GM19455 (cell line): ENCODE measurements around the gene SMOC2.

ENCODE experiments used
- ATAC-seq: cut with Tn5 transposase; IDR thresholded peaks from one replicate; pipeline ENCODE4 v1.9.1; 2021; ENCODE audit not compliant: unreplicated experiment

SMOC2 gene

DNA sequence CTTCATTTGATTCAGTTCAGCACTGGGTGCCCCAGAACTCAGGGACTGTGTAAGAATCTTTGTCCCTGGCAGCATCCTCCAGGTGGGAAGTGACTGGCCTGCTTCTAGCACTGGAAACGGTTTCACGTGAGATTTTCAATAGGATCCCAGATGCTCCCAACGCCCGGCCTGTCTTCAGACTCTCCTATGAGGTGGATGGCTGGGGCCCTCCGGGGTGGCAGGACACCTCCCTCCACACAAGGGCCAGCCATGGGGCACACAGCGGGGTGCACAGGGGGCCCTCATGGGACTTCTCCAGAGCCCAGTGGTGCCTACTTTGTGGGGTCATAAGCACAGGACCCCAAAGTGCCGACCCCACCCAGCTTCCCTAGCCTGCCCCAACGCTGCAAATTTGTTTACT lies 72.8 kb downstream of the SMOC2 start:
- no peak for ATAC-seq

DNA sequence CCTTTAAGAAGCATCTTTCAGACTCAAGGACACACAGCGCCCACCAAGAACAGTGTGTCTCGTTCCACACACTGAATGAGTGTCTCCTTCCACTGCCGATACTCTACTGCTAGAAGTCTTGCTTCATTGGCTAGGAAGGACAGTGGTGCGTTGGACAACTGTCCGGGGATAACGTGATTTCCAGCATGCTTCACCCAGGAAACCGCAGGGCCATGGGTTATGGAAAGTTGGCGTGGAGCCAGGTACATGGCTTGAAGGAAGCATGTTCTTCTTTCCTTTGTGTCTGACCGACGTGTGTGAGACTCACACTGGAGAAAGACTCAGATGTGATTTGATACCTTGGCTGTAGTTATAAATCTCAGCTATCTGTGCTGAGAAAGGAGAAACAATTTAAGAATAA lies 73.2 kb downstream of the SMOC2 start:
- no peak for ATAC-seq

DNA sequence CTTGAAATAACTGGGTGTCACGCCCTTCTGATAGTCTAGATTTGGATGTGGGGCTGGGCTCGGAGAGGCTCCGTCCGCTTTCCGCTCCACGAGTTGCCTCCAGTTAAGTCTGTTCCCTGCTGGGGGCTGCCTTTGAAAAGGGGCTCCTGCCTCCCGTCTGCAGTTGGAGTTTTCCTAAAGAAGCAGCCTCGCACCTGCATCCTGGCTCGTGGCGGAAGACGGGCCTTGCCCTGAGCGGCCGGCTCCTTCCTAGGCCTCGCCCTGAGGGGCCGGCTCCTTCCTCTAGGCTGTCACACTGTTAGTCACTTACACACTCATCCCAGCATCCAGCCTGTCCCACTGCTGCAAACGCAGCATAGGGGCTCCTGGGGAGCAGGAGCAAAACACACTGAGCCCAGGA lies 74.4 kb downstream of the SMOC2 start:
- no peak for ATAC-seq

DNA sequence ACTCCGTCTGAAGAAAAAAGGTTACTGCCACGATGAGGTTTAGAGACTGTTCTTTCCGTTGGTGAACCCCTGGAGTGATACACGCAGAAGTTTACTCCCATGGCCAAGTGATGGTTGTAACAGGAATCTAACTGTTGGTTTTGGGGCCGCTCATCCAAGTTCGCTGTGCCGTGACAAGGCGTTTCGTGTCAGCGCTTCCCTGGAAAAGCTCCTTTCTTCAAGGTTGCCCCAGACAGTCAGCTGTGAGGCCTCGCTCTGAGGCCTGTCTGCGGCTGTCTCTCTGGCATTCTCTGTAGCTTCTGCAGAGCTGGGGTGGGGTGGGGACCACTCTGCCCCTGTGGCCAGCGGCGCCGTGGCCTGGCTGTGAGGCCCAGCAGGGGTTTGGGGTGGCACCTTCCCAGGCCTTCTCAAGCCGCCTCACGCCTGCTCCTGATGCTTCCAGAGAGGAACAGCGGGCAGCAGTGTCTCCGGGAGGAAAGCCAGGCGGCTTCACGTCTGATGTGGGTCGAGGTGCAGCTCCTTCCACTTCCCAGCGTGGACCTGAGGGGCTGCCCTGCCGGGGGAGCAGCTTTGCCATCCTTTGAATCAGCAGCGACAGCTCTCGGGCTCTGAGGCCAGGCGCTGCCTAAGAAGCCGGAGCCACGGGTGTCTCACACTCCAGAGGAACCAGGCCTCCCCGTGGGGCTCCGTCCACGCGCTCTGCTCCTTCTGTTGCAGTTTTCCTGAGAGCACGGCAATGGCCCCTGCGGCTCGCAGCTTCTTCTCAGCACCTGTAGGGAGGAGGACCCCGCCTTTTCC lies 76.2 kb downstream of the SMOC2 start:
- no peak for ATAC-seq

DNA sequence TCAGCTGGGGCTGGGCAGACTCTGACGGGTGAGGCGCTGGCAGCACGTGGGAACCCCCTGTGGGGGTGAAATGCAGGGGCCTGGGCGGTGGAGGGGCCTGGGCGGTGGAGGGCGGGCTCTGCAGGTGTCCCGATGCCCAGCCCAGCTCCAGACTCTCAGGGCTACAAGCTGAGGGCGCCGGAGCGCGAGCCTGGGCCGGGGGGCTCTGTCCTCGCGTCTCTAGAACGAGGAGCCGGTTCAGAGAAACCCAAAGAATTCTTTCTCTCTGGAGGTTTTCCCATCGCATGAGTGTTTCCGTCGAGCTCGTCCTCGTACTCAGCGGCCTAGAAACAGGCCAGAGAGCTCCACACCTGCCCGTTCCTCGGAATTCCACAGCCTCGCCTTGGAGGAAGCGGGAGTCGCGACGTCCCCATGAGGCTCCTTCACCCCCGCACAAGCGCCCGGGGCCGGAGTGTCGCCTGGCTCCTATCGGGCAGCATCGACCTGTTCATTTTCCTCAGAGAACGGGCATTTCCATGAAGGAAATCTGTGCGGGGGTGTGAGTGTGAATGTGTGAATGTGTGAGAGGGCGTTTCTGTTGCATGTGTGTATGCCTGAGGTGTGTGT lies 76.9 kb downstream of the SMOC2 start:
- ATAC-seq: no peak

DNA sequence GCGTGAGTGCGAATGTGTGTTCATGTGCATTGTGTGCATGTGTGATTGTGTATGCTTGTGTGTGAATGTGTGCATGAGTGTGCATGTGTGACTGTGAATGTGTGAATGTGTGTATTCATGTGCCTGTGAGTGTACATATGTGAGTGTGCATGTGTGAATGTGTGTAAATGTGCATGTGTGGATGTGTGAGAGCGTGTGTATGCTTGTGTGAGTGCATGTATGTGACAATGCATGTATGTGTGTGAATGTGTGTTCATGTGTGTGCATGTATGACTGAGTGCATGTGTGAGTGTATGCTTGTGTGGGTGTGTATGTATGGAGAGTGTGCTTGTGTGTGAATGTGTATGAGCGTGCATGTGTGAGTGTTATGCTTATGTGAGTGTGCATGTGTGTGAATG lies 77.4 kb downstream of the SMOC2 start:
- no peak for ATAC-seq

DNA sequence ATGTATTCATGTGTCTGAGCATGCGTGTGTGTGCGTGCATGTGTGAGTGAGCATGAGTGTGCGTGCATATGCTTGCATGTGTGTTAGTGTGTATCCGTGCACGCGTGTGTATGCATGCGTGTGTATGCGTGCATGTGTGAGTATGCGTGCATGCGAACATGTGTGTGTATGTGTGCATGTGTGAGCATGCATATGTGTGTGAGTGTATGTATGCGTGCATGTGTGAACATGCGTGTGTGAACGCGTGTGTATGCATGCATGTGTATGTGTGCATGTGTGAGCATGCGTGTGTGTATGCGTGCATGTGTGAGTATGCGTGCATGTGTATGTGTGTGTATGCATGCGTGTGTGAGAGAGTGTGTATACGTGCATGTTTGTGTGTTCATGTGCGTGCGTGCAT lies 77.9 kb downstream of the SMOC2 start:
- no peak for ATAC-seq

DNA sequence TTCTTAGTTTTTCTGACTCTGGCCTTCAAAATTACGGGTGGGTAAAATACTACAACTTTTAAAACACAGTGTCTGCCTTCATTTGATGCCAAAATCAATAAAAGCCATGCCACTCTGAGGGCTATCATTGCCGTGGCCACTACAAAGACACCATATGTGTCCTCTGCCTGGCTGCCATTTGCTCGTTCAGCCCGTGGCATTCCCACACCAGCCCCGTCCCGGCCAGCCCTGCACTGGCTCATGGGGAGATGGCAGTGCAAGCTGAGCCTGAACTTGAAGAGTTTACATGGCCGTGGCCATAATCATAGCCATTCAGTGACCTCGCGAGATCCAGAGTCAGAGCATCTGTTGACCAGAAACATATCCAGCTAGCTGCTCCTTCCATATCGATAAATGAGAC lies 79.2 kb downstream of the SMOC2 start:
- no peak for ATAC-seq

DNA sequence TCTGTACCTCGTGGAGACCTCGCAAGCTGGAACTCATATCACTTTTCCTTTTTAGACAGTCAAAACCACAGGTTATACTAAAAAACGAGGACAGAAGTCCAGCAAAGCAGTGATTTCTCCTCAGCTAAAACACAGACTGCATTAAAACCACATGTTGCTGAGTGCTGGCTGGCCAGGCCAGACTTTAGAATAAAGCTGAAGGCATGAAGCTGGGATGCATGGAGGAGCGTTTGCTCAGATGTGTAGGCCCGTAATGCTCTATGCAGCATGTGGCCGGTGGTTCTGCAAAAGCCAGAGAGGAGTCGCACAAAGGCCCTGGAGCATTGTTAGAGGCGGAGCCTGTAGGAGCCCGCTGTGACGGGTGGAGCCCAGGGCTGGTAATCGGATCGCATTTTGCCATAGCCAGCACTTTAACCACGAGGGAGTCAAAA lies 83.6 kb downstream of the SMOC2 start:
- ATAC-seq: no peak

DNA sequence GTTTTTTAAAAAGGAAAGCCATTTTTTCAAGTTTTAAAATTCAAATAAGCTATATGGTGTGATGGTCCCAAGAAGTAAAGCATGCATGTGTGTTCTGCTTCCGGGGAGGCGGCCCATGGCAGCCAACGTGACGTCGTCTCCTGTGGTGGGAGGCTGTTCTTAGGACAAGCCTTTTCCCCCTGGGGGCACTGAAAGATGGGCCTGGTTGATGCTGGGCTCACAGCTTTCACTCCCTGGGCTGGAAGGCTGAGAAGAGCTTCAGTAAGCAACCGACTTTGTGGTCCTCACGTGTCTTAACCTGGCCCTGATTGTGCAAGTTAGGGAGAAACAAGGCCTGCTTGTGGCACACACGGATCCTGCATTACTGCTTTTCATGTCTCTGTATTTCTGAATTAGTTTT lies 84.1 kb downstream of the SMOC2 start:
- no peak for ATAC-seq

DNA sequence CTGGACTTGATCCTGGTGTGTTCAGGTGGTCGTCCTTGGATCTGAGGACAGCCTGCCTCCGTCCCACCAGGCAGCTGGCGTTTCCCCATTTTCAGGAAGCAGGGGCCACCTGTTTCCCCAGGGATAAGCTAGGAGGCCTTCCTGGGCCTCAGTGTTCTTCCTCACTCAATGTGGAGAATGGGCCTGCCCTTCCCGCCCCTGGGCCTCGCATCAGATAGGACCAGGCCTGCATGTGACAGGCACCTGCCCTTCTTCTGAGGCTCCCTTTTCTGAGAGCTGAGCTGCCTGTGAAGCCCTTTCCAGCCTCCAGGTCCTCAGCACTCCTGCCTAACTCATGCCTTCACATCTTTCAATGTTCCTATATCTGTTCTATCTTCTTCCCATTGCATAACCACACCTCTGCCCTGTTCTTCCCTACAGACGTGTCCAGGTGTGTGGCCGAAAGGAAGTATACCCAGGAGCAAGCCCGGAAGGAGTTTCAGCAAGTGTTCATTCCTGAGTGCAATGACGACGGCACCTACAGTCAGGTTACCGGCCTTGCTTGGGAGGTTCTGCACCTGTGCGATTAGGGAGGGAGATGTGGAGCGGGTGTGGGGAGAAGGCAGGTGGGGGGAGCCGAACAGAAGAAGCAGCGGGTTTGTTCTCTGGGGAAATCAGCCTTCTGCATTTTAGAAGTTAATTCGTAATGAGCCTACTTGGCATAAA lies 85.1 kb downstream of the SMOC2 start:
- ATAC-seq: no peak

DNA sequence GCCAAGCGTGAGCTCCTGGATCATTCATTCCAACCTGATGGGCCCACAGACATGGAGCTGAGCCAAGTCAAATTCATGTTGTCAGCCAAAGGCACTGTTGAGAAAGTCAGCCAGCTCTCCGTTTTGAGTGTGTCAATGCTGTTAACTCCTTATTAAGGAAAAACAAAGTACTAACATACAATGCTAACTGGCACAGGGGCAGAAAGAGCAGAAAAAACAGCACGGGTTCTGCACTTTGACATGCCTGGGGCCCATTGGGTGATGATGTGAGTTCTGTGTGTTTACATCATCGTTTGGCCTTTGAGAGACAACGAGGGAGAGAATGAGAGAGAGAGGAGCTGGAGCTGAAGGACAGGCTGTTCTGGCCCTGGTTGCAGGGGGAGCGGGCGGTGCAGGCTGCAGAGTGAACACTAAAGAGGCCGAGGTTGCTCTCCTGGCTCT lies 85.9 kb downstream of the SMOC2 start:
- ATAC-seq: no peak

DNA sequence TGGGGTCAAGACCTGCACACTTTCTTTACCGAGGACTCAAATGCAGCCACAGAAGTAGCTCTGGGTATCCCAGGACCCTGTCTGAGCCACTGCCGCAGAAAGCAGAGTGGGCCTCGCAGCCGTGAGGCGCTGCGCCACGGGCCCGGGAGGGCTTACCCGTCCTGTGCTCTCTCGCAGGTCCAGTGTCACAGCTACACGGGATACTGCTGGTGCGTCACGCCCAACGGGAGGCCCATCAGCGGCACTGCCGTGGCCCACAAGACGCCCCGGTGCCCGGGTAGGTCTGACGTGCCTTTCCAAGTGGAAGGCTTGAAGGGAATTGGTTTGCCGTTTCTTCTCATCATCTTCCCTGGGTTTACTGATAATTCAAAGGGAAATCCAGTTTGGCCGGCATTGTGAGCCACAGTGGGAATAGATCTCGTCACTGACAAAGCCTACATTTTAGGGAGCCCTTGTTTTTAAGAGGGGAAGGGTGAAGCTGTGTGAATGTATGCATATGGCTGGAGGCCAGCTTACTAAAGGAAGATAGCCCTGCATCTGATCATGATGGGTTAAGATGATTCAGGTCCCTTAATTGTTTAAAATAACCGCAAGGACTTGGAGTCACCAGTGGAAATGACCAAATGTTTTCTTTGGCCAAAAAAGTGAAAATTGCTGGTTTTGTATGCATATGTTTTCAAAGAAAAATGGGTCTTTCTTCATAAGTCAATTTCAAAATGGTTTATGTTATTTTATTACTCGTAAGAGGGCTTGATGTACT lies 86.6 kb downstream of the SMOC2 start:
- no peak for ATAC-seq

DNA sequence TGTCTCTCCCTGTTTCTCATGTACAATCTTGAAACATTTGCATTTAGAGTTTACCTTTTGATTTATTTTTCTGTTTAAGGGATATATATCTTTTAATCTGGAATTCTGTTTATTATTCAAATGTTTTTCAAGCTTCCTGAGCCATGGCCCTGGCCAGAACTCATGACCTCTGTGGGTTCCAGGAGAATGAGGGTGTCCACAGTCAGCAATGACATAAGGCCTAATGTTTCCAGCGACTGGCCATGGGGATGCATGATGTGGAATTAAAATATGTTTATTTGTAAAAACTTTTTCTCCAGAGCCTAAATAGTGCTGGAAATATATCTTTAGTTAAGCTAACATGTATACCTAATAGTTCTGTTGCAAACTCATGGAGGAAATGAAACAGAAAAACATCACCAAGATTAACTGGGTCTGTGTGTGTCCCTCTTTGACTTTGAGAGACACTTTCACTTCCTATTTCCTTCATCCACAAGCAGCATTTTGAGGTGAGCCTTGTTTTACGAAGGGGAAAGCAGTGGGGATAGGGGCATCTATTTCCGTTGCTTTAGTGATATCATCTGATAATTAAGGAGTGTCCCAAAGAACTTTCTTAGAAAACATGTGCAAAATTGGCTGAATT lies 87.6 kb downstream of the SMOC2 start:
- no peak for ATAC-seq

DNA sequence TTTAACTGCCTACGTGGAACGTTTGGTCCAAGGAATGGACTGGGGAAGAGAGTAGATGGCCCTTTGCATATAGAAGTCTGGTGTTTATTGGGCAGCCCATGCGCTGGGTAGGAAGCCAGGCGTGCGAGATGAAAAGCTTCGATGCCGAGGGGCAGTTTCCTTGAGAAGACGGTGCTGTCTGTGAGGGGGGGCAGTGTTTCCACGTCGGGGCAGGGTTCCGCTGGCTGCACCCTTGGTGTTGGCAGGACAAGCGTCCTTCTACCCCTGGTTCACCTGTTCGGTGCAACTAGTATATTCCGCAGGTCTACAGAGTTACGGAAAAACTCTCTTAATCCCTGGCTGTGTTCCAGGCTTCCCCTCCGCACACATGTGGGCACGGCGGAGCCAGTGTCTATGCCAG lies 88.2 kb downstream of the SMOC2 start:
- ATAC-seq: no peak

DNA sequence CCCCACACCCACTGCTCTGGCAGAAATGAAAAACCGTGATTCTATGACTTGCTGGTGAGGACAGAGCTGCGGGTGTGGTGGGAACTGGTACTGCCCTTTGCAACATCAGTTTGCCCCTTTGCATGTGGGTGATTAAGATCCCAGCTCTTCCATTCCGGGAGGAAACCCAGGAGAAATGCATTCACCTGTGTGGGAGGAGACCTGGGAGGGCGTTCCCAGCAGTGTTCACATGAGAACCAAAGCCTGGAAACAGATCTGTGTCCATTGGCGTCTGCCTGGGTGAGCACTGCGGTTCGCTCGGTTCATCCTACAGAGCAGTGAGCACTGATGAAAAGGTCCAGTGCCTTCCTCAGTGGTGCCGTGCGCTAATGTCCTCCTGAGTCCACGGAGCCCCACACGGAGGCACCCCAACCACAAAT lies 89.7 kb downstream of the SMOC2 start:
- ATAC-seq: no peak

DNA sequence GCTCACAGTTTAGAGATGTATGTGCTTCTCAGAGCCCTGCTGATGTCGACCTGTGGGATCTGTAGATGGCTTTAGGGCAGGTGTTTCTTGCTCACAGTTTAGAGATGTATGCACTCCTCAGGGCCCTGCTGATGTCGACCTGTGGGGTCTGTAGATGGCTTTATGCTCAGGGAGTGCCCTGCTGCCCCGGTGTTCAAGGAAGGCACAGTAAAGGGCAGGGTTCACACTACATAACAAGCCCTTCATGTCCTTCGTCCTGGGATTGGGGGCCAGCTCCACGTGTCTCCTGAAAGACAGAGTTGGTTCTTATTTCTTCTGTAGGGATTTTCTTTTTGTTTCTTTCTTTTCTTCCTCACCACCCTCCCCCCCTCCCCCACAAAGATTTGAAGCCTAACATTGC lies 91.1 kb downstream of the SMOC2 start:
- ATAC-seq: no peak

DNA sequence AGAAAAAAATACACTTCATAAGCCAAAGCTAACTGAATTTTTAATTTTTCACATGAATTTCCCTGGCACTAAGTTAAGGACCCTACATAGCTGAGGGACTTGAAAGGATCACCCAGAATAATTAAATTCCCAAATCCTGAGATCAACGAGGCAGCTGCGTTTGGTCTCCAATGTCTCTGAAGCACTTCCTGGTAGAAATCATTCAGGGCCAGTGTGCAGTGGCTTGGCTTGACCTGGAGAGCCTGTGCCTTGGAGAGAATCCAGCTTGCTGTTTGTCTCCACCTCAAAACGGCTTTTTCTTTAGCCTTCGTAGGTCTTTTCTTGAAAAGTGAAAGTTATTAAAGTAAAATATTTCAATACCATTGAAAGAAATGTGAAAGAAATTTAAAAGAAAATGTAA lies 92.4 kb downstream of the SMOC2 start:
- ATAC-seq: no peak

DNA sequence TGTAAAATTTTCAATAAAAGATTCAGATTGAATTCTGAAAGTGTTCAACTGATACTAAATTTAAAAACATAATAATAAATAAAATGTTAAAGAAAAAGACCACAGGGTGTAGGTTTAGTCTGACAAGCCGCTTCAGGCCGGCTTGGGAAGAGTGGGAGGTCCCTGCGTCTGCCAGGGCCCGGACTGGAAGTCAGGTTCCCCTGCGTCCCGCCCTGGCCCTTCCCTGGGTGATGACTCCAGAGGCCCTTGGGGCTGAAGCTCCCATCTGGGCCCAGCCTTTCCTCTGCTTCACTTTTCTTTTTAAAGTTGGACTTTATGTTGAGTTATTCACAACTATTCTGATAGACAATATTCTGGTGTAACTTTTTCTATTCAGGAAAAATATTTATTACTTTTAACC lies 93.3 kb downstream of the SMOC2 start:
- ATAC-seq: no peak

DNA sequence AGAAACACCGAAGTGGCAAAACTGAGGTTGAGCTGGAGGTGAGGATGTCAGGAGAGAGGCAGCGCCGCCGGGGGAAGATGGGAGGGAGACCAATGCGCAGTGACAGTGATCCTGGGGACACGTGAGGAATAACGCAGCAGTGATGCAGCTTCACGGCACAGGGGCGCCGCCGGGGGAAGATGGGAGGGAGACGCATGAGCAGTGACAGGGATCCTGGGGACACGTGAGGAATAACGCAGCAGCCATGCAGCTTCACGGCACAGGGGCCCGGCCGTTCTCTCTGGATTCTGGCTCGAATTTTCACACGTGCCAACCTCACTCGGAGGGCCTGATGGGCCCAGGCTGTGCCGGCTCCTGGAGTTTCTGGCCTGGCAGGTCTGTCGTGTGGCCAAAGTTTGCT lies 94.7 kb downstream of the SMOC2 start:
- no peak for ATAC-seq

DNA sequence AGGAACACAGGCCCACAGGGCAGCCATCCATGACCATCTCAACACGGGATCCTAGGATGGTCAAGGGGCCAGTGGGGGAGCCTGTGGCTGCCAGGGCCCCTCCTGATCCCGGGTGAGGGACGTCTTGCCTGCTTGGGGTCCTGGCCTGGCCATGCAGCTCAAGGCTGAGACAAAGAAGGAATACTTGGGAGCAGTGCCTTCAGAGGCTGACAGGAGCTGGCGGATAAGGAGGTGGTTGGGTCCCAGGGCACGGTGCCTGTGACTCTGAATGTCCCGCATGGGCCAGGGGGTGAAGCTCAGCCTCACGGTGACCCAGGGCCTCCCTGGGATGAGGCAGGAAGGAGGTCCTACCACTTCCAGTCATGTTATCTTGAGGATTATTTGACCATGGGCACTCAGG lies 95.2 kb downstream of the SMOC2 start:
- no peak for ATAC-seq
